Measurements from ENCODE around the gene ENC1.
"Not testable (repeated sequence)": the region's sequence is repeated elsewhere in the genome, so short reads cannot be mapped to it uniquely, and the experiment has no call there.

- not testable (repeated sequence) for TF ChIP-seq CTCF (conservative IDR thresholded peaks at IDR 0.05; ENCODE audit: low read depth, low read length); EZH2 (IDR thresholded peaks at IDR 0.05; ENCODE audit: borderline replicate concordance, low read depth, low read length, poor library complexity, severe bottlenecking)
Observed at GRCh38 chr5:74679300-74679699, 38.8 kb upstream of the ENC1 start.
